Calu3 (cell line): Measurements from ENCODE around the gene MTUS2. TPM values are rescaled to one million over a fixed set of nuclear protein-coding genes. Genes with fewer than 3 reads are reported as not detected.

Source experiments
- BruUV-seq: library from RNA; stranded (reverse); fragments of 400-500 nt; replicated peaks from 2 replicates; lab custom pipeline; 2021; lab: Mats Ljungman, UMichigan
- CTCF ChIA-PET: fragments of 300-600 bp; sonication (Branson Sonifier 250); formaldehyde crosslinking; loops from one replicate; lab custom pipeline; 2022; ENCODE audit warnings: antibody characterized with exemption; lab: Charles Lee
- DNase-seq: peaks from one replicate; pipeline ENCODE4 v3.0.0; 2022
- H3K27ac Mint-ChIP-seq: one replicate; pipeline ENCODE4 v1.8.0; 2022; ENCODE audit warnings: mixed read lengths; ENCODE audit not compliant: unreplicated experiment
- H3K27me3 Mint-ChIP-seq: one replicate; pipeline ENCODE4 v1.8.0; 2022; ENCODE audit warnings: mixed read lengths; ENCODE audit not compliant: unreplicated experiment
- H3K36me3 Mint-ChIP-seq: one replicate; pipeline ENCODE4 v1.8.0; 2022; ENCODE audit warnings: mild to moderate bottlenecking, moderate library complexity, mixed read lengths; ENCODE audit not compliant: insufficient read depth, unreplicated experiment
- H3K4me1 Mint-ChIP-seq: one replicate; pipeline ENCODE4 v1.8.0; 2022; ENCODE audit warnings: mild to moderate bottlenecking, low read depth, mixed read lengths; ENCODE audit not compliant: unreplicated experiment
- H3K4me3 Mint-ChIP-seq: one replicate; pipeline ENCODE4 v1.8.0; 2022; ENCODE audit warnings: mild to moderate bottlenecking, low read depth, moderate library complexity, mixed read lengths; ENCODE audit not compliant: unreplicated experiment
- H3K9me3 Mint-ChIP-seq: one replicate; pipeline ENCODE4 v1.8.0; 2022; ENCODE audit warnings: low read depth, mixed read lengths; ENCODE audit not compliant: unreplicated experiment
- intact Hi-C: fragments of 100-400 bp; cut with micrococcal nuclease; formaldehyde crosslinking; loops from one replicate; pipeline ENCODE4 v1.10.0; 2022; ENCODE audit not compliant: unreplicated experiment
- total RNA-seq: library from RNA; stranded (reverse); gene quantifications from 2 replicates; pipeline ENCODE4 v1.2.3, GENCODE V29; 2022
- TF ChIP-seq, protein P1 (sequence below): fragments of 200-600 bp; IDR thresholded peaks from one replicate; pipeline ENCODE4 v1.8.0; 2022; ENCODE audit warnings: antibody characterized with exemption; ENCODE audit not compliant: unreplicated experiment

MTUS2 gene
- total RNA-seq, 1 experiment from 2014 or later, result not detected

DNA sequence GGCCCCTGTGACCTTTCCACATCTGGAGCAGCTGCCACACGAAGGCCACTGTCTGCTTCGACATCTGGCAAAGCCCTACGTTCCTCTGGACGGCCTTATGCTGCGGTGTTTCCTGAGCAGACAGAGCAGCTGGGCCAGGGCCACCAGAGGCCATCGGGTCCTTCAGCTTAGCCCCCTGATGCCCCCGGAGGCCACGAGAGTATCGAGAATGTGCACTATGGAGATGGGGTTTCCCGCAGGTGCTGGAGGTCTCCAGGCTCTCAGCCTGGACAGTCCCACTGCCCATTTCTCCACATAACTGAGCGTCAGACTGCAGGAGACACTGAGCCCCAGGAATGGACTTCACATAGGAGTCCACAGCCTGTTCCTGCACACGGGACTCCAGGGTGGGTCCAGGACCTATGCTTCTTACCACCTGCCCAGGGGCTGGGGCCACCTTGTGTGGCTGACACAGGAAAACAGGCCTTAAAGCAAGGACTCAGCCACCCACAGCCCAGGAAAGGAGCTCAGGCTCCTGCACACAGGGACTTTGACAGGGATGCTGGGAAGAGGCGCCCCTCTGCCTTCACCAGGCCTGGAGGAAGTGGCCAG lies 694.7 kb downstream of the MTUS2 start:
- intact Hi-C loops, result no loop called here
- TF ChIP-seq, protein P1, sequence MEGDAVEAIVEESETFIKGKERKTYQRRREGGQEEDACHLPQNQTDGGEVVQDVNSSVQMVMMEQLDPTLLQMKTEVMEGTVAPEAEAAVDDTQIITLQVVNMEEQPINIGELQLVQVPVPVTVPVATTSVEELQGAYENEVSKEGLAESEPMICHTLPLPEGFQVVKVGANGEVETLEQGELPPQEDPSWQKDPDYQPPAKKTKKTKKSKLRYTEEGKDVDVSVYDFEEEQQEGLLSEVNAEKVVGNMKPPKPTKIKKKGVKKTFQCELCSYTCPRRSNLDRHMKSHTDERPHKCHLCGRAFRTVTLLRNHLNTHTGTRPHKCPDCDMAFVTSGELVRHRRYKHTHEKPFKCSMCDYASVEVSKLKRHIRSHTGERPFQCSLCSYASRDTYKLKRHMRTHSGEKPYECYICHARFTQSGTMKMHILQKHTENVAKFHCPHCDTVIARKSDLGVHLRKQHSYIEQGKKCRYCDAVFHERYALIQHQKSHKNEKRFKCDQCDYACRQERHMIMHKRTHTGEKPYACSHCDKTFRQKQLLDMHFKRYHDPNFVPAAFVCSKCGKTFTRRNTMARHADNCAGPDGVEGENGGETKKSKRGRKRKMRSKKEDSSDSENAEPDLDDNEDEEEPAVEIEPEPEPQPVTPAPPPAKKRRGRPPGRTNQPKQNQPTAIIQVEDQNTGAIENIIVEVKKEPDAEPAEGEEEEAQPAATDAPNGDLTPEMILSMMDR, result no peak
- CTCF ChIA-PET, result no interaction called here
- no peak for DNase-seq
- H3K27ac Mint-ChIP-seq, result no peak overlapping the region
- no peak overlapping the region for H3K4me3 Mint-ChIP-seq
- no TSS peak for BruUV-seq
- no peaks in the 10 kb centered on the region for H3K9me3 Mint-ChIP-seq
- no peaks in the 10 kb centered on the region for H3K4me1 Mint-ChIP-seq
- no peaks in the 10 kb centered on the region for H3K27me3 Mint-ChIP-seq
- H3K36me3 Mint-ChIP-seq, result peaks cover 45% of the 10 kb centered on the region

DNA sequence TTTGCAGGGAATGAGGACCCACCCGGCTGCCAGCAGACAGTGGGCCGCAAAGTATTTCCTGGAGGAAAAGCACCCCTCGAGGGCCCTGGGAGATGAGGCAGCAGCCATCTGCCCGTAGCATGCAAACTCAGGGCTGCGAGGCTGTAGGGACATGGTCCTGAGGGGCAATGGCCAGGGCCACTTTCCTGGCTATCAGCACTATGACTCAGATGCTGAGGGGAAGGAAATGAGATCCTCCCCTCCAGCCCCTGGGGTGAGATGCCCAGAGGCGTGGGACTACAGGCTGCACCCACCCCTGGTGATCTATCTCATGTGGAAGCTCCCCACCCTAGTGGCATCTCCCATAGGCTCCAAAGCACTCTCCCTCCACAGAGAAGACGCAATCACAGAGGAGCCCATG lies 695.2 kb downstream of the MTUS2 start:
- Mint-ChIP-seq H3K27ac (no peak overlapping the region), H3K36me3 (peaks cover 46% of the 10 kb centered on the region)
- CTCF ChIA-PET, result no interaction called here

DNA sequence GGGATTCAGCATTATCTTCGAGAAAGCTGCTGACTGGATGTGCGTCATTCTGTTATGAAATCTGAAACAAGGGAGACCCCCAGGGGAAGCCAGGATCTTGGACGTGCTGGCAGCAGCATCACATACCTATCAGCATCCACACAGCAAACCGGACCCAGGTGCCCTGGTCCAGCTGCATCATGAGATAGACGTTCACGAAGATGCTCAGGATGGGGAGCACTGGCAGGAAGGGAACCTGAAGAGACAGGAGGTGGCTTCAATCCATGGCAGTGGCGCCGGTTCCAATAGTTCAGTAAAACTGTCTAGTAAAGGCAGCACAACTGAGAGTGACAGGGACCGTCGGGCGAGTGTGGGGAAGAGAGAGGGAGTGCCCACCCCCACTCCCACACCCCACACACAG lies 695.9 kb downstream of the MTUS2 start:
- no TSS peak for BruUV-seq
- H3K27ac Mint-ChIP-seq, result no peak overlapping the region
- H3K9me3 Mint-ChIP-seq, result no peaks in the 10 kb centered on the region
- no peaks in the 10 kb centered on the region for H3K4me1 Mint-ChIP-seq
- CTCF ChIA-PET, result no interaction called here
- TF ChIP-seq, protein P1, result no peak
- no peak for DNase-seq
- intact Hi-C loops, result no loop called here
- peaks cover 44% of the 10 kb centered on the region for H3K36me3 Mint-ChIP-seq
- no peak overlapping the region for H3K4me3 Mint-ChIP-seq
- no peaks in the 10 kb centered on the region for H3K27me3 Mint-ChIP-seq

More for the DNA sequence above, 695.2 kb downstream of the MTUS2 start:
- H3K9me3 Mint-ChIP-seq, result no peaks in the 10 kb centered on the region
- no peaks in the 10 kb centered on the region for H3K27me3 Mint-ChIP-seq
- TF ChIP-seq, protein P1, result no peak
- intact Hi-C loops, result no loop called here
- no TSS peak for BruUV-seq
- H3K4me3 Mint-ChIP-seq, result no peak overlapping the region
- no peaks in the 10 kb centered on the region for H3K4me1 Mint-ChIP-seq
- no peak for DNase-seq

DNA sequence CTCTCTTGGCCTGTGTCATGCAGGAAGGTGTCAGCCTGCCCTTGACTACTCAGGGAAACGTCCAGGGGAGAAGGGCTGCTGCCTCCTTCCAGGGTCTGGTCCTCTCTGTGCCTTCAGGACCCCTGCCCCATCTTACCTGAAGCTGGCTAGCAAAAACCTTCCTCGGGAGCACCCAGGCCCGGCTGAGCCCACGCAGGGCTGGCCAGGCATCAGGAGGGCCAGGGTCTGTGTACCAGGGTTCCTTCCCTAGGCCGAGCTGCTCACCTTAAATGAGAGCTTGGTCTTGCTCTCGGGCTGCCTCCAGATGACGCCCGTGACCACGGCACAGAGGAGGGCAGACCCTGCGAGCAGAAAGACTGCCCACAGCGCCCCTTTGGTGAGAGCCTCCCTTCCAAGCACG lies 696.7 kb downstream of the MTUS2 start:
- peaks cover 41% of the 10 kb centered on the region for H3K36me3 Mint-ChIP-seq
- no peak overlapping the region for H3K4me3 Mint-ChIP-seq
- BruUV-seq, result no TSS peak
- no peak overlapping the region for H3K27ac Mint-ChIP-seq
- no peaks in the 10 kb centered on the region for H3K9me3 Mint-ChIP-seq
- no peaks in the 10 kb centered on the region for H3K27me3 Mint-ChIP-seq
- intact Hi-C loops, result no loop called here
- TF ChIP-seq, protein P1, result no peak
- CTCF ChIA-PET, result no interaction called here
- no peaks in the 10 kb centered on the region for H3K4me1 Mint-ChIP-seq
- DNase-seq, result no peak
